ENCODE data around the gene NINJ2. TPM values are rescaled to one million over a fixed set of nuclear protein-coding genes. Genes with fewer than 3 reads are reported as not detected.
A peak's percentile ranks its signal among the peaks of the same experiment; 100 is the strongest.

Gene NINJ2
- total RNA-seq, 1 experiment from 2014 or later, result 0.24 TPM

DNA sequence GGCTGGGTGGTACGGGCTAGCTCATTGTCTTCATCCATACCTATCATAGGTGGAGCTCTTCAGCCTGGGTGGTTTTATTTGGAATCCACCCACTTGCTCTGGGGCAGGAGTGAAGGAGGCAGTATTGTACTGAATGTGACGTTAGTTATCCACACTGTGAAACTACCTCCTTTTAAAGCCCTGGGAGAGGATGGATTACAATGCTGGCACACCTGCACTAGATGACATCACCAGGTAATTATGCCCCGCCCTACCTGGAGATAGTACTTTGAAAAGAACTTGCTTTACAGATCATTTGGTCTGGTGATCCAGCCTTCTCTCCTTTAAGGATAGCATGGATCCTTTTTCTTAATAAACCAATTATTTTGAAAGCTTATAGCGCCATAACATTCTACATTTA lies 125.5 kb downstream of the NINJ2 start:
- H3K9me3 Mint-ChIP-seq, result peaks cover under 1 to 2% of the 10 kb centered on the region in 2 experiments; a peak in 1 of 5 replicates
- H2AK5ac ChIP-seq (ENCODE audit: insufficient read length, low read length), result no peak overlapping the region
- no peak for DNase-seq
- no peak overlapping the region for H3K4me3 Mint-ChIP-seq
- no peaks in the 10 kb centered on the region for H3K23me2 ChIP-seq (ENCODE audit: insufficient read length, low read depth, low read length, poor library complexity, severe bottlenecking)
- peaks cover 2% of the 10 kb centered on the region; the same call in 1 of the 2 replicates for H3K4me1 ChIP-seq (ENCODE audit: insufficient read depth, low read length)
- no peak overlapping the region for H4K5ac ChIP-seq (ENCODE audit: insufficient read length, low read depth, low read length)
- no peaks in the 10 kb centered on the region for H3K9me3 ChIP-seq (ENCODE audit: control insufficient read depth, low read depth, low read length)
- H2AFZ ChIP-seq (ENCODE audit: low read length), result no peak overlapping the region
- H2BK12ac ChIP-seq (ENCODE audit: insufficient read length, low read depth, low read length), result no peak overlapping the region
- TF ChIP-seq, protein P1, sequence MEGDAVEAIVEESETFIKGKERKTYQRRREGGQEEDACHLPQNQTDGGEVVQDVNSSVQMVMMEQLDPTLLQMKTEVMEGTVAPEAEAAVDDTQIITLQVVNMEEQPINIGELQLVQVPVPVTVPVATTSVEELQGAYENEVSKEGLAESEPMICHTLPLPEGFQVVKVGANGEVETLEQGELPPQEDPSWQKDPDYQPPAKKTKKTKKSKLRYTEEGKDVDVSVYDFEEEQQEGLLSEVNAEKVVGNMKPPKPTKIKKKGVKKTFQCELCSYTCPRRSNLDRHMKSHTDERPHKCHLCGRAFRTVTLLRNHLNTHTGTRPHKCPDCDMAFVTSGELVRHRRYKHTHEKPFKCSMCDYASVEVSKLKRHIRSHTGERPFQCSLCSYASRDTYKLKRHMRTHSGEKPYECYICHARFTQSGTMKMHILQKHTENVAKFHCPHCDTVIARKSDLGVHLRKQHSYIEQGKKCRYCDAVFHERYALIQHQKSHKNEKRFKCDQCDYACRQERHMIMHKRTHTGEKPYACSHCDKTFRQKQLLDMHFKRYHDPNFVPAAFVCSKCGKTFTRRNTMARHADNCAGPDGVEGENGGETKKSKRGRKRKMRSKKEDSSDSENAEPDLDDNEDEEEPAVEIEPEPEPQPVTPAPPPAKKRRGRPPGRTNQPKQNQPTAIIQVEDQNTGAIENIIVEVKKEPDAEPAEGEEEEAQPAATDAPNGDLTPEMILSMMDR (conservative IDR thresholded peaks at IDR 0.05), result no peak
- no peak overlapping the region for H3K23ac ChIP-seq (ENCODE audit: insufficient read length, low read depth, low read length)
- H4K8ac ChIP-seq (replicated peaks; ENCODE audit: insufficient read length, low read depth, low read length), result no peak overlapping the region
- H3K4me1 Mint-ChIP-seq, result peaks cover 20 to 23% of the 10 kb centered on the region in 2 experiments
- H3T11ph ChIP-seq (ENCODE audit: low read length), result no peak overlapping the region
- H3K27ac Mint-ChIP-seq, result peak overlapping the region in 1 of 3 experiments; percentile 30; a peak in 2 of 7 replicates
- 100% methylated on average over 1 of the region's 4 CpGs for WGBS (ENCODE audit: extremely low coverage, insufficient read length, low lambda C conversion rate)
- no peak overlapping the region for H3K9ac ChIP-seq (ENCODE audit: extremely low read depth, insufficient read length, low read length)
- no peak overlapping the region for H4K91ac ChIP-seq (ENCODE audit: insufficient read length, low read depth, low read length)
- no peak overlapping the region for H3K18ac ChIP-seq (ENCODE audit: insufficient read length, low read depth, low read length)
- no peaks in the 10 kb centered on the region for H3K27me3 ChIP-seq (ENCODE audit: insufficient read depth, low read length)
- no peak overlapping the region for H3K56ac ChIP-seq (ENCODE audit: insufficient read length, low read depth, low read length)
- no peak overlapping the region for H2BK5ac ChIP-seq (ENCODE audit: insufficient read length, low read length)
- H3K27me3 Mint-ChIP-seq (ENCODE audit: low read depth), result no peaks in the 10 kb centered on the region; the same call in 1 of the 2 replicates
- H3K36me3 Mint-ChIP-seq (ENCODE audit: insufficient read depth in 1 of 3, low read depth in 3 of 3), result peaks cover 0 to 5% (median under 1%) of the 10 kb centered on the region in 3 experiments; a peak in 4 of 7 replicates
- H2BK15ac ChIP-seq (ENCODE audit: low read depth, low read length), result no peak overlapping the region
- H3K79me1 ChIP-seq (ENCODE audit: insufficient read depth, low read depth, low read length, poor library complexity, severe bottlenecking), result no peaks in the 10 kb centered on the region
- H2BK120ac ChIP-seq (ENCODE audit: low read depth, low read length, poor library complexity, severe bottlenecking), result no peak overlapping the region
- no peaks in the 10 kb centered on the region for H3K79me2 ChIP-seq (ENCODE audit: insufficient read depth, low read length)
- no peak overlapping the region for H3K4ac ChIP-seq (ENCODE audit: low read depth, low read length)
- H3K27ac ChIP-seq (ENCODE audit: insufficient read length, low read depth, low read length), result no peak overlapping the region
- no peak overlapping the region for H2BK20ac ChIP-seq (ENCODE audit: low read depth, low read length, poor library complexity, severe bottlenecking)
- H3K4me2 ChIP-seq (ENCODE audit: insufficient read depth, insufficient read length, low read length), result no peak overlapping the region
- no peak overlapping the region for H3K14ac ChIP-seq (ENCODE audit: insufficient read depth, low read length)
- no peaks in the 10 kb centered on the region for H4K20me1 ChIP-seq (ENCODE audit: control insufficient read depth, insufficient read depth, insufficient read length)

Measured in H9 (cell line).